Measurements from ENCODE around the gene VANGL1. TPM values are rescaled to one million over a fixed set of nuclear protein-coding genes. Genes with fewer than 3 reads are reported as not detected.

Gene VANGL1
- total RNA-seq, 1 experiment from 2014 or later, result 13.6 TPM

DNA sequence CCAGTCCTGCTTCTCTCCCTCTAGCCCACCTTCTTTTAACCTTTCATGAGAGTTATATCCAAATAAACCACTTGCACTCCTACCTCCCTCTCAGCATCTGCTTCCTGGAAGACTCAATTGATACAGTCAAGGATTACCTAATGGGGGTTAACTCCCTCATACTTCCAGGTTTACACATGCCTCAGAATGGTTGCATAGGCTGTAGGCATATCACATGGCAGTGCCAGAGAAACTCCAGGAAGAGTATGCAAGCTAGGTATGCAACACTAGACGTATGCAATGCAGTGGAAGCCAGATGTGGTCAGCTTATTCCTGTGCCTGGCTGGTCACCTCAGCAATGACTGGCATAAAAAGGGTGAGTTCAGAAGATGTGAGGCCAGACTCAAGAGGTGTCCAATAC lies 32.7 kb upstream of the VANGL1 start:
- peaks cover 3% of the 10 kb centered on the region; the same call in 1 of the 2 replicates for H3K4me1 ChIP-seq (ENCODE audit: insufficient read depth, low read length)
- no peaks in the 10 kb centered on the region for H3K9me3 Mint-ChIP-seq
- DNase-seq, result no peak
- H3K79me1 ChIP-seq (ENCODE audit: insufficient read depth, low read depth, low read length, poor library complexity, severe bottlenecking), result no peaks in the 10 kb centered on the region
- no peak overlapping the region for H3T11ph ChIP-seq (ENCODE audit: low read length)
- no peak overlapping the region for H4K91ac ChIP-seq (ENCODE audit: insufficient read length, low read depth, low read length)
- no peak overlapping the region for H2BK15ac ChIP-seq (ENCODE audit: low read depth, low read length)
- H3K27me3 ChIP-seq (ENCODE audit: insufficient read depth, low read length), result no peaks in the 10 kb centered on the region
- no peak overlapping the region for H2BK5ac ChIP-seq (ENCODE audit: insufficient read length, low read length)
- no peak for TF ChIP-seq CTCF (conservative IDR thresholded peaks at IDR 0.05)
- no peak overlapping the region for H2AFZ ChIP-seq (ENCODE audit: low read length)
- no CpG with 5 or more reads among the region's 1 CpG for WGBS (ENCODE audit: extremely low coverage, insufficient read length, low lambda C conversion rate)
- H3K14ac ChIP-seq (ENCODE audit: insufficient read depth, low read length), result no peak overlapping the region
- no peak overlapping the region for H4K8ac ChIP-seq (replicated peaks; ENCODE audit: insufficient read length, low read depth, low read length)
- H2AK5ac ChIP-seq (ENCODE audit: insufficient read length, low read length), result no peak overlapping the region
- H2BK20ac ChIP-seq (ENCODE audit: low read depth, low read length, poor library complexity, severe bottlenecking), result no peak overlapping the region
- H4K5ac ChIP-seq (ENCODE audit: insufficient read length, low read depth, low read length), result no peak overlapping the region
- no peak overlapping the region for H3K4me3 Mint-ChIP-seq
- no peak overlapping the region for H3K4me2 ChIP-seq (ENCODE audit: insufficient read depth, insufficient read length, low read length)
- no peak overlapping the region for H3K27ac Mint-ChIP-seq
- H3K27me3 Mint-ChIP-seq (ENCODE audit: low read depth), result no peaks in the 10 kb centered on the region
- H3K4ac ChIP-seq (ENCODE audit: low read depth, low read length), result no peak overlapping the region
- H3K36me3 Mint-ChIP-seq (ENCODE audit: insufficient read depth in 1 of 3, low read depth in 3 of 3), result no peaks in the 10 kb centered on the region; a peak in 1 of 7 replicates
- no peaks in the 10 kb centered on the region for H3K23me2 ChIP-seq (ENCODE audit: insufficient read length, low read depth, low read length, poor library complexity, severe bottlenecking)
- H2BK12ac ChIP-seq (ENCODE audit: insufficient read length, low read depth, low read length), result no peak overlapping the region
- H3K79me2 ChIP-seq (ENCODE audit: insufficient read depth, low read length), result no peaks in the 10 kb centered on the region
- no peaks in the 10 kb centered on the region for H4K20me1 ChIP-seq (ENCODE audit: control insufficient read depth, insufficient read depth, insufficient read length)
- H3K56ac ChIP-seq (ENCODE audit: insufficient read length, low read depth, low read length), result no peak overlapping the region
- no peak overlapping the region for H3K18ac ChIP-seq (ENCODE audit: insufficient read length, low read depth, low read length)
- peaks cover 3% of the 10 kb centered on the region in 2 experiments; a peak in 3 of 4 replicates for H3K4me1 Mint-ChIP-seq
- H2BK120ac ChIP-seq (ENCODE audit: low read depth, low read length, poor library complexity, severe bottlenecking), result no peak overlapping the region
- no peak overlapping the region for H3K27ac ChIP-seq (ENCODE audit: insufficient read length, low read depth, low read length)
- no peaks in the 10 kb centered on the region for H3K9me3 ChIP-seq (ENCODE audit: control insufficient read depth, low read depth, low read length)
- H3K23ac ChIP-seq (ENCODE audit: insufficient read length, low read depth, low read length), result no peak overlapping the region
- H3K9ac ChIP-seq (ENCODE audit: extremely low read depth, insufficient read length, low read length), result no peak overlapping the region

Data from H9 (cell line).